Activated CD8-positive, alpha-beta memory T cell treated with anti-CD3 and anti-CD28 coated beads for 48 hours (primary cell): ENCODE measurements around the gene CXXC5.
A peak's percentile ranks its signal among the peaks of the same experiment; 100 is the strongest.

Source experiments
- DNase-seq, 3 experiments: peaks; one replicate each; pipeline ENCODE4 v3.0.0-alpha.2; 2020; ENCODE audit warnings: low read depth in 2 of 3, low spot score in 2 of 3

Gene CXXC5

DNA sequence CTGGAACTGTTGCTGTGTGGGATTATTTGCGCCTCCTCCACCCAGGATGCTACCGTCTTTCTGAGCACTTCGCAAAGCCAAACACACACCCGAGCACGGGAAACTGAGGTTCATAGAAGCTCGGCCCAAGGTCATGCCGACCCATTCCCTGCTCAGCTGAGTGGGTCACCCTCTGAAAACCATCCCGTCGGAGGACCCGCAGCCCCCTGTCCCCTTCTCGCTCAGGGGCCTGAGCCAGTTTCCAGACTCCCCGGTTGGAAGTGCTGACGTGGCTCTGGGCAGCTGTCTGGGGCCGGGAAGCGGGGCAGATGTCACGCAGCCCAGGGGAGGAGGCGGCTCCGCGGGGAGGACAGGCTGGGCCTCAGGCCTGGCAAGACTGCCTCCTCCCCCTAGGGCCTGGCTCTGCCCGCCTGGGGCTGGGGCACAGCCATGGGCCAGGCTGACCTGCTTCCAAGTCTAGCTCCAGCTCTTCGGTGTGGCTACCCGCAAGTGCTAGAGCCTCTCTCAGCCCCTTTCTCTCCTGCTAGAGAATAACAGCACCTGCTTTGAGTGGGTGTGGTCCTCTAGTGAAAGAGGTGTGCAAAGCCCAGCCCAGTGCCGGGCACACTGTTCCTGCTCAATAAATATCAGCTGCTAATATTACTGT is 9.9 kb upstream of the CXXC5 start:
- DNase-seq, result peak in 1 of 3 experiments; percentile 1

DNA sequence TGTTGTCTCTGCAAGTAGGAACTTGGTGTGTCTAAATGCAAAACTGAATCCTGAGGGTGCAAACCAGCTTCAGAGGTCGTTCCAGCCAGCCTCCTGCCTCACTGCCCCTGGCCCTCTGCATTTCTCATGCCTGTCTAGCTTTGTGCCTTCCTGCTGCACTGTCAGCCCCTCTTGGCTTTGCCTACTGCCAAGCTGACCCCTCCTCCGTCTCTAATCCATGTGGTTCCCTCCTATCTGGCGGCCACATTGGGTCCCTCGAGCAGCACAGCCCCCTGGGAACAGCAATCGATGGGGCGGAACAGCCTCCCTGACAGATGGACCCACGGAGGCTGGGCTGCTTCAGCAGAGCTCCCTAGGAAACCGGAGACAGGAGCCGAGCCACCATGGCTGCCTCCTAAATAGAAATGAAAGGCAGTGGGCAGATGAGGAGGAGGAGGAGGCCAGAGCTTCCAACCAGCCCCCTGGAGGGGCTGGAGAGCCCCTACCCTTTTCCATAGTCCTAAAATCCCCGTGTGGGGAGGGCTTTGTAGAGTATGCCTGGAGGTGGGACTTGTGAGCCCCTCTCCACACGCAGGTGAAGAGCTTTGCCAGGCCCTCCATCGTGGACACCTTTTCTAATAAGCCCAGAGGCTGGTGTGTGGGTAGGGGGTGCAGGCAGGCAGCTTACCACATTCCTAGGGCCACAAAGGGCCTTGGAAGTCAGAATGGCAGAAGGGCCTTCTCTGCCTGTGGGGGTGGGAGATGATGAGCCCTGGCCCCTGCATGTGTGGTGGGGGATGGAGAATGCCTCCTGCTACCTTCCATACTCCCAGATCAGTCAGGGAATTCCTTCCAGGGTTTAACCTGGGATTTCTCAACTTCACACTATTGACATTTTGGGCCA is 9.2 kb upstream of the CXXC5 start:
- DNase-seq, result peak in 1 of 3 experiments; percentile 1

DNA sequence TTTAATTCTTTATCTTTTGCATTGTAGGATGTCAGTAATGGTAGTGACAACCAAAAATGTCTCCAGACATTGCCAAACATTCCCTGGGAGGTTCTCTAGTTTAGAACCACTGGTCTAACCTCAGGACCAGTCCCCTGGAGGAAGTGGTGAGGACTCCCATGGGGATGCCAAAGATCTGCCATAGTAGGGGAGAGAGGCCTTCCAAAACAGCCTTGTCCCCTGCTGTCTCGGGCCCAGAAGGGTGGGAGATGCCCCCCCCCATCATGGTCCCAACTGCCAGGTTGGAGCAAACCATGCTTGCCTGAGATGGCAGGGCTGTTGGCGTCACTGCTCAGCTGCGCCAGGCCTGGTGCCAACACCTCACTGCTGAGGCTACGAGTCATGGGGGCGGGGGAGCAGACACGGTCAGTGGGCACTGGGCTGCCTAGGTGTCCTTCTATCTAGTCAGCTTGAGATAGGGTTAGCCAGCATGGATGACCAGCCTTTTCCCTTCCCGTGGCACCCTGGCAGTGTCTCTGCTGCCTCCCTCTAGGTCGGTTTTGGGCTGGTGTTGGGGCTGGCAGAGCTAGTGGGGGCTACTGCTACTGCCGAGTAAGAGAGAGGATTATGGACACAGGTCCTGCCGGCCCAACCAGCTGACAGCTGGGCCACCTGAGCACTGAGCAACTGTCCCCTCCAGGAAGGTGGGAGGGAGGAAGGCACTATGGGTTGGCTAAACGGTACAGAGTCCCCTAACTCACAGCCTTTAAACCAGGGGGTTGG is 8.3 kb upstream of the CXXC5 start:
- DNase-seq, result no peak

DNA sequence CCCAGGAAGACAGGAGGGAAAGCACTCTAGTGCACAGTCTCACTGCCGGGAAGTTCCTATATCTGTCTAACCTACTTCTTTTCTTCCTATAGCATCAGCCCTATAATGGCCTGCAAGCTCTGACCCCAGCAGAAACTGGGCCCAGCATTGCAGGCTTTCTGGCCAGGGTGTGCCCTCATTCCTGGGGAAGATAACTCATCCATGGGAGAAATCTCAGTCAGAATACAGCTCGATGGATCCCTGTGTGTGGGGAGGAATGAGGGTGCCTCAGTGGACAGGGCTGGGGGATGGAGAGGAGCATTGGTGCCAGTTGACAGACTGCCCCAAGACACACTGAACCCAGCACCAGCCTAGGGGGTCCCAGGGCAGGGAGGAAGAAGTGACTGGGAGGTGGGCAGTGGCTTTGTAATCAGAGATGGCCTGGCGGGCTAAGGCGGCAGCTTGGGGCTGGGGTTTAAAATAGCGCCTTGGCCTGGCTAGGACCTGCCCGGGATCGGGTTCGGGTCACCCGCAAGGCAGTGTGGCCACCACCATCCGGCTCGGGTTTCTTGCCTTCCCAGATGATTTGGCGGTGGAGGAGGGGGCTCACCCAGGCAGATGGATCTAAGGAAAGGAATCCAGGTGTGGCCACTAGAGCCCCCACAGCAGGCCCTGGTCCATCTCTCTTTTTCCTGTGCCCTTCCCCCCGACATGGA is 7.6 kb upstream of the CXXC5 start:
- no peak for DNase-seq

DNA sequence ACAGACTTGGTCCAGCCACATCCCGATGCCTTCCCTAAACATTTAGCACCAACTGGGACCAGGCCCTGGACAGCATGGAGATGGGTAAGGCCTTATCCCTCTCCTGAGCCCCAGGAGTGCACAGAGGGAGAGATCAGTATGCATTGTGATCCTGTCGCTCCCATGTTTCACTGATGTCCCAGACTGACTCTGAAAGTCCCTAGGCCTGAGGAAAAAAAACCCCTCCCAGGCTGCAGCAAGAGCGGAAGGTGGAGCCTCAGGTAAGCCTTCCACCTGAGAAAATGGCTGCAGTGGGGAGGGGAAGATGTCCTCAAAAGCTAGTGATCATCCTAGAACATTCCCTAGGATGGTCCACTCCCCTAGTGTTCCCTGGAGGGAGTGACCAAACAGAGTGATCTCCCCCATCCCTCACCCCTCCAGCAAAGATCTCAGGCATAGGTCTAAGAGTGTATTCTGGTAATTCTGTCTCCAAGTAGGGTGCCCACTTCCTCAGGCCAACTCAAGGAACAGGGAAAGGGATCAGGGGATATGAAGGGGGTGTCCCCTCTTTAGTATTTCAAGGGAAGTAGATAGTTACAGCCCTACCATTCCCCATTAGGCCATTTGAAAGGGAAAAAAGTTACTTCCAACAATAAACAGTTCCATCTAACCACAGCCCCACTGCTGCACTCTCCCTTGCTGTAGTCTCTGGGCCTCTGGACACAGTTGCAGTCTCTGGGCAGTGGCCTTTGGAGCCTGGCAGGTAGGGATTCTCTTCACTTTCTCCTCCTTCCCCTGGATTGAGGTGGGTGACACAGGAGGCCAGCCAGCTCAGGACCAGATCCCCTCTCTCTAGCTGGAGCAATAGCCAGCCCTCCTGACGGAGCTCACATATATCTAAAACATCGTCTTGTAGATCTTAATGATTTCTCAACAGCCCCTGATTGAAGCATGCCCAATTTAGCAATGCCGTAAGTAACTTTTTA is 6.8 kb upstream of the CXXC5 start:
- DNase-seq, result no peak

DNA sequence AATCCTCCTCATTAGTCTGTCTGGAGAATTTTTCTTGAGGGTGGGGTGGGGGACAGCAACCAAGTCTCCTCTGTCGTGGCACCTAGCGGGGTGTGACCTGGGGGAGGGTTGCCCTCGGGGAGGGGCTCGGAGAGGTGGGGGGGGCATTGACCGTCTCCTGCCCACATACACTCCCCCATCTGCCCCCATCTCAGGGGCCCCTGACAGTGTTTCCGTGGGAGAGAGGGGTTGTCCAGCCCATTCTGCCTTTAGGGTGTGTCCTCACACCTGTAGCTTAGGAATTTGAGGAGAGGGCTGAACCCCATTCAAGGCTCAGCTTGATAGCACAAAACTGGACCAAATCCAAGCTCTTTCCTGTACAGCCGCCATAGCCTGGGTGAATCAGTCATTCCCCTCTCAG is 5.9 kb upstream of the CXXC5 start:
- no peak for DNase-seq

DNA sequence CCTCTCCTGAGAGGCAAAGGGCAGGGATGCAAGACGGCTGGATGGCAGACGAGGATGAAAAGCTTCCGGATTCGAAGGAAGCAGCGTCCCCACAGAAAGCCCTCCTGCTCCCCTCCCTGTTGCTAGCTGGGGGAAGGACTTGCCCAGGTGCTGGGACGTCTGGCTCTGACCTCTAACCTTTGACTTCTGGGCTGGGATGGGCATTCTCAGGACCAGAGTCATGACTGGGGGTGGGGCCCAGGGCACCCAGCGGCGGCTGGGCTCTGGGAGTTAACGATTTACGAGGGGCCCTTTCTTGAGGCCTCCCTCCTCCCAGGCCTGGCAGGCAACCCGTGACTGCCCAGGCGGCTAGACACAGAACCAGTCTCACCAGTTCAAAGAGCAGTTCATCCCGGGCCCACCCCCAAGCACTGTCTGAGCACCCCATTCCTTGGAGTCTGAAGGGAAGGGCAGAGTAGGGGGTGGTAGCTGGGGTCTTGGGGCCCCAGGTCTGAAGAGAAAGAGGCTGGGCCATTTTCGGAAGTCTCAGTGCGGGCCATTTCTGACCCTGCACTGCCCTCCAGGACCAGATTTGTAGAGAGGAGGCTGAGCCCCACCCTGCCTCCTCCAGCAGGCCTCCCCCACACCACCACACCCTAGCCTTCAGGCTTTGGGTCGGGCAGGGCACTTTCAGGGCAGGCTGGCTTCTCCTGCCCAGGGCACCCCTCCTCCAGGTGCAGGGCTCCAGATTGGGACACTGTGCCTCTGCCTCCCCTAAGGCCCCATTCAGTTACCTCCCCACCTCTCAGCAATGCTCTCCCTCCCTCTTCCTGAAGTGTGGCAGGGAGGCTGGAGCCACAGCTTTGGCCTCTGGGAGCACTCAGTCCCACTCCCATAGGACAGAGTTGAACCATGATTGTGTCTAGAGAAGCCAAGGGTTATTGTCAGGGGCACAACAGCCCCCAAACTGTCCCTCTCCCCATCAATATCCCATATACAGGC is 5.0 kb upstream of the CXXC5 start:
- no peak for DNase-seq

DNA sequence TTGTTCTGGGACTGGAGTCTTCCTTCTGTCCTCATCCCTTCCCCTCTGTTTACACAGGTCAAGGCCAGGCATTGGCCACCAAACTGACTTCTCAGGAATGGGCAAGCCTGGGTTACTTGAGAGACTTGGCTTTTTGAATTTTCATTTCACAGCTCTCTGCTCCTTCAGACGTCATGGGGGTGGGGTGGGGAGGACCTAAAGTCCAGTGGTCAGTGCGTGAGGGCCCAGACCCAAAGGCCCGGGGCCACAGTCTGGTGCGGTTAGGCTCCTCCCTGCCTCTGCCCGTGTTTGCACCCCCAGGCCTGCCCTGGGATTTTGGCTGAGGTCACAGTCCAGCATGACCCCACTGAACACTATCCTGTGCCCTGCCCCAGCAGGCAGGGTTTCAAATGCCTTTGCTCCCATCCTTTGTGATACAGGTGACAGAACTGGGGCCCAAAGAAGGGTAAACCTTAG is 4.1 kb upstream of the CXXC5 start:
- DNase-seq, result no peak

DNA sequence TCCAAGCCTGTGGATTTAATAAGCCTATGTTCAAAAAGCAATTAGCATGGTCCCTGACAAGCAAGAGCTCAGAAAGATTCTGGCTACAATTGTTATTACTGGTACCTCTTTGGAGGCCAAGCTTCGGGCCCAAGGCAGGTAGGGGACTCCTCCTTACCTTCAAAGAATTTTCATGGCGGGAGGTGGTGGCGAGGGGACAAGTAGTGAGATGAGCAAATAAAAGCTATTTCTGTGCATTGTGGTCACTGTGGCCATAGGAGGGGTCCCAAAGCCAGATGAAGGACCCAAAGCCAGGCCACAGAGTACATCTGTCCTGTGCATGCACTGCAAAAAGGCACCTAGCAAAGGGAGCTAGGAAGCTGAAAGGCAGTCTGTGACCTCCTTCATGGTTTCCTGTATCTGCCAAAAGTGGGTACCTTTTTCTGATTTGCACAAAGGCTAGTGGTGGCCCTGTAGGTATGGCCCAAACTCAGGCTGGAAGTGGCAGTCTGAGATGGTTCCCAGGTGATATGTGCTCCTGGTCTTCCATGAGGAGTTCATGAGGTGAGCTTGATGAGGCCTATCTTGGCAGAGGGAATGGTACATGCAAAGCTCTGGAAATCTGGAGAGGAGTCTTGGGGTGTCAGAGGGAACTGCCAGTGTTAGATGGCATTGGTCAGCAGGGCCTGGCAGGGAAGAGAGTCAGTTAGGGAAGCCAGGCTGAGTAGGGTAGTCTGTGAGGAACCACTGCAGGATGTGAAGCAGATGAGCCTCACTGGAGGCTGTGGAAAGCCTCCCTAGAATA is 3.3 kb upstream of the CXXC5 start:
- no peak for DNase-seq

DNA sequence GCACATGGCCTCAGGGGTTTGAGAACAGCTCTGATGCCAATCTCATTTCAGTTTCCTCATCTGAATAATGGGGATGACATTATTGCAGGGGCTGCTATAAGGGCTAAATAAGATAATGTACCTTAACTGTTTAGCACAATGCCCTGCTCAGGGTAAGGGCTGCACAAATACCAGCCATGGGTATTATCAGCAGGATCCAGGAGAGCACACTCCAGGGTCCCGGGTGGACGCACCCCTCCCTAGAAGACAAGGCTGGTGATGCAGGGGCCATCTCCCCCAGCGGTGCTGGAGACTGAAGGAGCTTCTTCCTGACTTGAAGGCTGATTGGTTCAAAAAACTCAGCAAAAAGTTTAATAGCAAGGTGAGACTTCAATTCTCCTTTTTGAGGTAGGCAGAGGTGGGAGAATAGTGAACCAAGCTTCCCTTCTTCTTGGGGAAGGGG is 2.7 kb upstream of the CXXC5 start:
- no peak for DNase-seq

DNA sequence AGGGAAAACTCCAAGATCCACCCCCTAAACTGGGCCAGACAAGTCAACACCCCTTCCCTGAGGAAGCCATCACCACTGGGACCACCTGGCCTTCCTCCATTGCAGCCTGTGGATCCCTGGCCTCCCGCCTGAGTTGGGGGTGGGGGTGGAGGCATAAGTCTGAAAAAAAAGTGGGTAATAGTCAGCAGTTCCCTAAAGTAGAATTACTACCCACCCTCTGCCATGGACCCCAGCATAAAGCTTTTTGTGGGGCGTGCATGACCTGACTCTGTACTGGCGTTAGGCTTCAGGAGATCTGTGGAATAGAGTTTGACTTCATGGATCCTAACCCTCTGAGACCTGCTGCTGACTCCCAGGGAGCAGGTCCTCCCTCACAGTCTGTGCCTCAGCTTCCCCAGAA is 2.0 kb upstream of the CXXC5 start:
- no peak for DNase-seq

DNA sequence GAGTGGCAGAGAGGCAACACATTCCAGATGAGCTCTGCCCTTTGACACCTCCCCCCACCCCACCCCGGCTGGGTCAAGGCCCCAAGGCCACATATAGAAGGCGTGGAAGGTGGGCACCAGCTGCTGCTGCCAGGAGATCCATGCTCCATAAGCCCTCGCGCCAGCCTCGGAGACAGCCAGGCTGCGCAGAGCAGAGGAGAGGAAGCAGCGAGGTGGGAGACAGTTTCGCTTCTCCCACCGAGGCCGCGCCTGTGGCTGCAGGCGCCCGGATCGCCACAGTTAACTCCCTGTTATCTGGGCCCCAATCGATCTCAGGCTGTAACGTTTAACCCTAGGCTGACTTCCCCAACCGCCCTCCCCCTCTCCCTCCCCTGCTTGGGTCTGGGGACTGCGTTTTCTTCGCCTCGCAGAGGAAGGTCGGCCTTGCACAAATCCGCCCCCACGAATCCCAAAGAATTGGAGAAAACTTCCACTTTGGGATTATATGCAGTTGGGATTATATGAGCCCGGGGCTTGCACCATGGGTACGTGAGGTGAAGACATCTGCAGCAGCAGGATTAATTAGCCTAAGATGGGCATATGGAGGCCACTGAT is 1.1 kb upstream of the CXXC5 start:
- DNase-seq, result no peak

DNA sequence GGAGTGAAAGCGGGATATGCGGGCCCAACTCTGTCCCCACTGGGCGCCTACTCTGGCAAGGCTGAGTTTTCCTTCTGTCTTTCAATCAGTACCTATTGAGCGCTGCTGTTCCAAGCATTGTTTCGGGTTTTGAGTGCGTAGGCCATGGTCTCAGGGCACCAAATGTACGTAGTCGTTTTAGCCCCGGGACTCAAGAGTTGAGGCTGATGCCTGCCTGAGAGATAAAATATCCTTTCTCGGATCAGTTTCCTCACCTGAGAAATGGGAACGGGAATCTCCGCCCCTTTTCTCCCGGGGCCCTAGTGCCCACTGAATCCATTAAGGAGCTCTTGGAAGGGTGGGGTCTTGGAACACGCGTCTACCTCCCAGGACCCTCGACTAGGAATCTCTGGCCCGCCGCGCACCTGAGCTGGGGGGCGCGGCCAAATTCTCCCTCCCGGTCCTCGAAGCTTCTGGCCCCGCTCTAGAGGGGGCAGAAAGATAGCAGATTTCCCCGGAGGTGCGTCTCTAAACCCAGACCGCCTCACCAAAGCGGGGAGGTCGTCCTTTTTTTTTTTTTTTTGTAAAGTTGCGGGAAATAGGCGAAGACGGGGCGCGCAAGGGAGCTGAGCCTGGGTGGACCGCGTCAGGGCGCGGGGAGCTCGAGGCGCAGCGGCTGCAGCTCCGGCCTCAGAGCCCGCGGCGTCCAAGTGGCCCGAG is 494 bp upstream of the CXXC5 start:
- DNase-seq, result no peak

DNA sequence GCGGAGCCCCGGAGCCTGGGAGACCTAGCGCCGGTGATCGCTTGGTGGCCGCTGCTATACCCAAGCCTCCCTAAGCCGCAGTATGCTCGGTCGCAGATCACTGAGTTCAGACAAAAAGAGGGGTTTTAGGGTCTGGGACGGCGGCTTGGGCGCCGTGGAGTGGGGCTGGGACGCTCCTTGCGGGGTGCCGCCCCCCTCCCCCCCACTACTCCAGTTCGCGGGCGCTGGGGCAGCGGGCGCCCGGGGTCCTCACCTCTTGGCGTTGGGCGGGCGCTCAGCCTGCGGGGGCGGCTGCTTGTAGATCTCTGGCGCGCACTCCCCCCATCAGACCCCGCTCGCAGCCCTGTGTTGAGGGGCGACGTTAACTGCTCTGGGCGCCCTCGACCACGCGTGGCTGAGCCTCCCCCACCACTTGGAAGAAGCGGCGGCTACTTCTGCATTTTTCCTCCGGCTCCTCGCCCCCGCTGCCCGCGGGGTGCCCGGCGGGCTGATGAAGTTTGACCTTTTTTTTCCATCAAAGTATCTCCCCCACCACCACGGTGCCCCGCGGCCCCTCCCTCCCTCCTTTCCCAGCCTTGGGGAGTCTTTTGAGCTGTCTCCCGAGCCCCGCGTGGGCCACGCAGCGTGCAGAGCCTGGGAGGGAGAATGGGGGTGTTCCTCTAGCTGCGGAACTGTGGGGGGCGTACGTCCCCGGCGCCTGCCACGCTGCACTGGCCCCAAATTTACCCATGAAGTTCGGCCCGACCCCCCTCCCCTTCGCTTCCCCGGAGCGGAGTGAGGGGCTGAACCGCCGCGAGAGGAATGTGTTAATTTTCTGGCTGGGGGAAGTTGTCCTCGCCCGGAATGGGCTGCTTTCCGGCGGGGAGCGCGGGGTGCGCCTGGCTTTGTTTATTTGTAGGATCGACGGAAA is 1.2 kb downstream of the CXXC5 start:
- DNase-seq, result no peak

DNA sequence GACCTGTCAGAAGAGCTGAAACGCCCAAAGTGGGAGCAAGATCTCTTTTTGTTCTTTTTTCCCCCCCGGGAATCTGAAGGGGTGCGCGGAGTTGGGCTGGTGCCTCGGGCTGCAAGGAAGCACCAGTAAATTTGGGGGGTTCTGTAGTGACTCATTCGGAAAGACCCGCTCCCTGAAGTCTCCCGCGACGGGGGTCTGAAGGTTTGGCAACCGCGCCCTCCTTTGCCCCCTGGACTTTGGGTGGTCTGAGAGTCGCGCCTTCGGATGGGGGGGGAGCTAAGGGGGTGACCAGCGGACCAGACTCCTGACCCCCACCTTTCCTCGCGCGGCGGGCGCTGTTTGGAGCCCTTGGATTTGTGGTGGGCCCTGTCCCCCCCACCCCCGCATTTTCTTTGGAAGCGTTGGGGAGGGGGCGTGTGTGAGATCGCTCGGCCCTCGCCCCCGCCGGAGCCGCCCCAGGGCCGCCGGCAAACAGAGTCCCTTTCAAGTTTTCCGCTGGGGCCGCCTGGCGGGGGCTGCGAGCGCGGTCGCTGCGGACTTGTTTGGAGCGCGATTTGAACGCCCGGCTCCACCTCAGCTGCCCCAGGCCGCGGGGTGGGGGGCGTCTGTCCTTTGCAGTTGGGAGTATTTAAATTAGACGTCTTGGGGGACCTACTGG is 2.0 kb downstream of the CXXC5 start:
- no peak for DNase-seq

DNA sequence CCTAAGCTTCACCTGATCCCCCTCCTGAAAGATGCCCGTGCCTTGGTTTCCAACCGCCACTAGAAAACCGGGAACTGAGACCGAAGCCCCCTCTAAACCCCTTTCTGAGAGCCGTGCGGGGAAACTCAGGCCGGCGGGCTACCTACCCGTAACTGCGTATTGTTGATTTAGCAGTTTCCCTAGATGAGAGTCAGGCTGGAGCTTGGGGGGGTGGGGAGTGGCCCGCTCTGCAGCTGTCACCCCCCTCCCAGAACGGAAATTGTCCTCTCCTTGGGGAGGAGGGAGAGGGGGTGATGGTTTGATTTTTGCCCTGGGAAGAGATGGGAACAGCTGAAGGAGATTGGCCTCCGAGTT is 2.5 kb downstream of the CXXC5 start:
- DNase-seq, result no peak
